HG02973 (cell line): ENCODE measurements around the gene DSCAML1.
"Not testable (repeated sequence)": the region's sequence is repeated elsewhere in the genome, so short reads cannot be mapped to it uniquely, and the experiment has no call there.

ENCODE experiments used
- ATAC-seq: cut with Tn5 transposase; IDR thresholded peaks from one replicate; pipeline ENCODE4 v1.9.1; 2021; ENCODE audit warnings: moderate library complexity; ENCODE audit not compliant: unreplicated experiment

DSCAML1 gene

DNA sequence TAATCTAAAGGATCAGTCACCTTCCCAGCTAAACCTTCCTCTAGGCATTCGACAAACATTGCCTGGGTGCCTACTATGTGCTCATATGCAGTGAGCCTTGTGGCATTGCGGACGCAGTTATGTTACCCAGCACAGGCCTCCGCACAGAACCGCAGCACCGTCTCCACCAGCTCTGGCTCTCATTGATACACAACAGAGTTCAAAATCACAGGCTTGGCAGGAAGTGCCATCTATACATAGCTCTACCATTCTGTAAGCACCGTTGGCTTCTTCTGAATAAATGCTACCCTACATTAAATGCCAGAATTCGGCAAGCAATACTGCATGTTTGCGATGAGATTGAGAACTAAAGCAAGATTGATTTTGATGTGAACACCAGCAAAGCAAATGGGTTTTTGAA, 31.0 kb downstream of the DSCAML1 start:
- ATAC-seq = no peak

DNA sequence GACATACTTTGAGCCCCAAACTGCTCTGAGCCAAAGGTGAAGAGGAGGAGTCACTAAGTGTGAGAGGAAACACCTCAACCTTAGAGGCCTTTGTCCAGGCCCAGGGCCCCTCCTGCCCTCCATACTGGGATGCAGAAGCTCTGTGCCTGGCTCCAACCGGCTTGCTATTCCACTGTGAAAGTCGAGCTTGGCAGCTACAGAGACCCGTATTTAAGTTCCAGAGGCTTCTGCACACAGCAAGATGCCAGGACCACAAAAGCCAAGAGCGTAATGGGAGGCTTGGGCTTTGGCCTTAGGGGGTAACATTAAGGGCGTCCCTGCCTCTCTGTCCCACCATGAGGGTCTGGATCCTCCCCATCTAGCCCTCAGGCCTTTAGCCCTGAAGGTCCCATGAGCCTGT, 31.9 kb downstream of the DSCAML1 start:
- ATAC-seq = no peak

- not testable (repeated sequence) for ATAC-seq
Observed at GRCh38 chr11:117763465-117763864, 33.6 kb downstream of the DSCAML1 start.

- no peak for ATAC-seq
Observed at GRCh38 chr11:117761993-117762392, 35.0 kb downstream of the DSCAML1 start.

- no peak for ATAC-seq
Observed at GRCh38 chr11:117759305-117759704, 37.7 kb downstream of the DSCAML1 start.

DNA sequence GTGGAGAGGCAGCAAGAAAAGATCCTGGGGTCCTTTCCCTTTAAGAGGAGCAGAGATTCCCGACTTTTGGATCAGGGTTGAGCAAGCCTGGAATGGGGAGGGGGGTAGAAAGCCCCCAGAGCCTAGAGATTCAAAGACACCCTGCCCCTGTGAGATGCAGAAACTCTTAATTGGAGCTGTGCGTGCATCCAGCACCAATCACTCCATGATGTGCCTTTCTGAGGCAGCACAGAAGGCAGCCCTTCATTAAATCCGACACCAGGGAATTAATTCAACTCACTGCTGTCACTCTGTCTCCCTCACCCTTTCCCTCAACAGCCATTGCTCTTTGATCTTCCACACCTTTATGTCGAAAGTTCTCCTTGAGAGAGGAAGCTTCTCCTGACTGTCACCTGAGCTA, 43.0 kb downstream of the DSCAML1 start:
- ATAC-seq = no peak

GRCh38 chr11:117752721-117753237, 44.2 kb downstream of the DSCAML1 start:
- no peak for ATAC-seq

- no peak for ATAC-seq
Observed at GRCh38 chr11:117752071-117752470, 44.9 kb downstream of the DSCAML1 start.

GRCh38 chr11:117750916-117751662, 45.9 kb downstream of the DSCAML1 start:
- ATAC-seq = no peak

DNA sequence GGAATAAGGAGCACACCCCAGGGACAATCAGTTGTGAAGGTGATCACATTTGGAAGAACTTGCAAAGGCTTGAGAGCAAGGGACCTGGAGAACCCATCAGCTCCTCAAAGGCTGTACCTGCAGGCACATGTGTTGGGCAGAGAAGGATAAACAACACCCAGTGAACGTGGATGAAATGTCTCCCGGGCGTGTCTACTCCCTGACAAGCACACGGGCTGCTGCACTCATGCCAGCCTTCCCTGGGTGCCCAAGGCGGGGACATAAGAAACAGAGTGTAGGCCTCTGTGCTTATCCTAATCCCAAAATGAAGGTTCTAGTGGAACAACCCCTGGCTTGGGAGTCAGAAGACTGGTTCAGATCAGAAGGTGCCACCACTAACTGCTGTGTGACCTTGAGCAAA, 46.7 kb downstream of the DSCAML1 start:
- no peak for ATAC-seq

DNA sequence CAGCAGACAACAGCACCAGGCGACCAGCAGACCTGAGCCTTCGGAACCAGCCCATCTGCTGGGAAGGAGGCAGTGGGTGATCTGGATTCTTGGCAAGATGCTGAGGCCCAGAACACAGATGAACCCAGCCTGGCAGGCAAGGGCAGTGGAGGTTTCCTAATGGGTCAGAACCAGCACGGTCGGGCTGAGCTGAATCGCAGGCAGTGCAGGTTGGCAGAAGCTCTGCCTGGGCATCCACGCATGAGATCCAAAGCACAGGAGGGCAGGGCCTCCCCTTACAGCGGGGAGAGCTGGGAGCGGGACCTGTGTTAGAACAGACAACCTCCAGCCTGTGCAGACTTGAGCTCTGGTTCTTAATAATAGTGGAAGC, 47.5 kb downstream of the DSCAML1 start:
- no peak for ATAC-seq

- no peak for ATAC-seq
Observed at GRCh38 chr11:117748771-117749540, 48.1 kb downstream of the DSCAML1 start.

DNA sequence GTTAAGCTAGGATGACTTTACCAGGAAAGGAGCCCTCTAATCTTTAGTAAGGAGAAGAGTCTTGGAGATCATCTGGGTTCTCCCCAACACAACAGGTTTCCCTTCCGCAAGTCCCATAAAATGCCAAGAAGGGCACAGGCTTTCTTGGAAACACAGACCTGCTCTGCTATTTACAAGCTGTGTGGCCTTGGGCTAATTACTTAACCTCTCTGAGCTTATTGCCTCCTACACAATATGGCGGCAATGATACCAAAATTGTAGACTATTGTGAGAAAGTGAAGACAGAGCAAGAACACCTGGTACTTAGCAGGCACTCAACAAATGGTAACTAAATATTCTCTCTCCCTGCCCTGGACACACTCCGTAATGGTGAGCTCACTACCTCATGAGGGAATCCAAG, 49.1 kb downstream of the DSCAML1 start:
- no peak for ATAC-seq

DNA sequence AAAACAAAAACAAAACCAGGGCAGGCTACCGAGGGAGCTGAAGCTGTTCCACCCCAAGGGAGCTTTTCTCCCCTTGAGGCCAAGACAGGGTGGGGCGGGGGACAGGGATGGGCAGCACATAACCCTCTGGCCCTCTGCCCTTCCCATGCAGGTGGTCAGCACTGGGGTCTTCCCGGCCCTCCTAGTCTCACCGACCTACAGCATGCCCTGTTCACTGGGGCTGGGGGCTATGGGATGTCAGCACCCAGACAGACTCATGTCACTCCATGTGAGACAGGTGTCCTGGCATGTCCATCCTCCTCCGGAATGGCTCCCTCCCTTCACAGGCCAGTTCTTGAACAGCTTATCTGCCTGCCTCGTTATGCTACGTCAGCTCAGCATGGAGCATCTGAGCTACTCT, 51.7 kb downstream of the DSCAML1 start:
- no peak for ATAC-seq

DNA sequence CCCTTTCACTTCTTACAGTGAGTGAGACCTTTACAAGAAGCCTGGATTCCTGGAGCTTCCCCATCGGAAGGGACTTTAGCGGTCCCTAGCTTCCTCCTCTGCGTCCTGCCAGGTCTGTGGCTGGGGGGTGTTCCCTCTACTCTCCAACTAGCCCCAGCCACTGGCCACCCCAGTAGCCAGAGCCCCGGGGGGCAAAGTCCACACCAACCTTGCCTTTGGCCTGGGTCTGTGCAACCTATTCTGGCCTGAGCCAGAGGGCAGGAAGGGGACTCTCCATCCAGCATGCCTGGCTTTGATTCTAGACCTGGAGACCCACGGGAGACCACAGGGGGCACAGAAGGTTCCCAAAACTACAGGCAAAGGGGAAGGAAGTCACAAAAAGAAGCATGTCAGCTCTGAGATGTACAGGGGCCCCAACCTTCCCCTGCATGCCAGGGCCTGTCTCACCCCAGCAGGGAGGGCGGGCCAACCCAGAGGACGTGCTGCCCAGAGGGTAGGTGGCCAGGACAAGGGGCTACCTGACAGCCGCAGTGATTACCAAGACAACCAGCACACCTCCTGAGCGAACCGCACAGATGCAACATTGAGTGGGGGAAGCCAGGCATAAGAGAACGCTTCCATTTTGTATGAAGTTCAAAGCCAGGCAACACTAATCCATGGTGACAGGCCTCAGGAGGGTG, 52.4 kb downstream of the DSCAML1 start:
- ATAC-seq = no peak

GRCh38 chr11:117743121-117743815, 53.7 kb downstream of the DSCAML1 start:
- no peak for ATAC-seq

GRCh38 chr11:117738246-117738957, 58.6 kb downstream of the DSCAML1 start:
- no peak for ATAC-seq

DNA sequence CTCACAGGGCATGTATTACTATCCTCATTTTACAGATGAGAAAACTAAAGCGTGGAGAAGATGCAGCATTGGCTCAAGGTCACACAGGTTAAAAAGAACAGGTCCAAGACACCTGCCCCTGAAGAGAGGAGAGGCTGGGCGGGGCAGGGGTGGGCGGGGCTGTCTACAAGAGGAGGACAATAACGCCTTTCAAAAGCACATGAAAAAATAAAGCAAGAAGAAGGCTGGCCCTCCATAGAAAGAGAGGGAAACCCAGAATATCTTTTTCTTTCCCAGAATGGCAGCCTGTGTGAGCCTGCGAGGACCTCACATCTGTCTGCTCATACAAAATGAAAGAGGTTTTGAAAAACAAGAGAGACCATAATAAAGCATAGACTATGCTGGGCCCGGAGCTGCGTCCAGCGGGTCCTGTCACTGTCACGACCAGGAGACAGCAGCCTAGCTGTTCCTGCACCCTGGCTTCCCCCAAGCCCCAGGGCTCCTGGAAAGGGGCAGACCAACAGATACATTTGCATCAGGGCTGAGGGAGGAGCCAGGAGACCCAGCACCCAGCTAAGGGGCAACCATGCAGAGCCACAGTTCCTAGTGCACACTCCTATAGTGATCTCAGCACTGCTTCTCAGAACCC, 61.6 kb downstream of the DSCAML1 start:
- no peak for ATAC-seq

DNA sequence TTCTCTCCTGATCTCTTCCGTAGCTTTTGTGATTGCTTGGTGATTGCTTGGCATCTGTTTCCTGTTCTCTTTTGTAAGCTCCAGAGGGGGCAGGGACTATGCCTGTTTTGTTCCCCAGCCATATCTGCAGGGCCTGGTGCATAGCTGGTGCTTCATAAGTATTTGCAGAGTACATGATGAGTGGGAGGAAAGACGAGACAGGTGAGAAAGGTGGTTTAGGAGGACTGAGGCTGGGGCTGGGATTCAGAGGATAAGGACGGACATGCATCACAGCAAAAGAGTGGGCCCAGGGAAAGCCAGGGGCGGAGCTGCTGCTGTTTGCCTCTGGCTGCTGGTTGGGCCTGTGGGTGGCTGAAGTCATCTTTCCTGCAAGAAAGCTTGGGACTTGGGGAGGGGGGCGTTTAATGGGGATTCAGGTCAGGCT, 62.4 kb downstream of the DSCAML1 start:
- ATAC-seq = no peak

DNA sequence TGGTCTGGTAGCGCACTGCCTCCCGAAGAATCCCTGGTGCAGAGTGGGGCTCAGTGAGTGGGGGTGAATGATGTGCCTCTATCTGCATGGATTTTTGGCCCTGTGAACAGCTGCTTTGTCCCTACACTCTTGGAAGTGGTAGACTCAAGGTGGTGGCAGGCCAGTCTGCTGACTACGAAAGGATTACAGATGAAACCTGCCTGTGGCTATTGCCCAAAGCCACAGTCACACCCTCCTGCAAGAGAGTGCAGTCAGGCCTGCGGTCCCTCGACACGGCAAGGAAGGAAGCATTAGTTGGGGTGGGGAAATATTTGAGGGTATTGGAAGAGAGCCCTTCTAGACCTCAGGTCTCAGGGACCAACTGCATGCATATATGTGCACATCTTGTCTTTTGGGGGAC, 63.7 kb downstream of the DSCAML1 start:
- no peak for ATAC-seq
